PC-3 (cell line): Measurements from ENCODE around the gene CNIH3. TPM values are rescaled to one million over a fixed set of nuclear protein-coding genes. Genes with fewer than 3 reads are reported as not detected.

Source experiments
- ATAC-seq: fragments of 200-7000 bp; cut with Tn5 transposase; 2 replicates; pipeline ENCODE4 v1.9.1; 2020; ENCODE audit warnings: mild to moderate bottlenecking, moderate library complexity
- BruUV-seq: library from RNA; stranded (reverse); fragments of 400-500 nt; replicated peaks from 2 replicates; lab custom pipeline; 2021; lab: Mats Ljungman, UMichigan
- CTCF ChIA-PET: fragments of 300-600 bp; sonication (Branson Sonifier 250); formaldehyde crosslinking; loops from one replicate; lab custom pipeline; 2022; ENCODE audit warnings: antibody characterized with exemption; lab: Charles Lee
- POLR2A ChIA-PET: fragments of 300-600 bp; sonication (Branson Sonifier 250); formaldehyde crosslinking; loops from one replicate; lab custom pipeline; 2022; ENCODE audit warnings: antibody characterized with exemption; ENCODE audit not compliant: unreplicated experiment; lab: Charles Lee
- DNase-seq: peaks from one replicate; pipeline ENCODE4 v3.0.0-alpha.2; 2015
- H2AFZ ChIP-seq: fragments of 300-600 bp; sonication (generic); 2 replicates; pipeline ENCODE4 v1.6.0; 2016; ENCODE audit warnings: antibody characterized with exemption, low read length
- H3F3A ChIP-seq: fragments of 300-600 bp; sonication (generic); one replicate; pipeline ENCODE4 v1.6.0; 2017; ENCODE audit warnings: antibody characterized with exemption, low read length, control low read depth, mild to moderate bottlenecking; ENCODE audit not compliant: unreplicated experiment
- H3K27ac ChIP-seq: fragments of 300-600 bp; sonication (generic); 2 replicates; pipeline ENCODE4 v1.5.1; 2016; ENCODE audit warnings: mild to moderate bottlenecking, low read length
- H3K27me3 ChIP-seq: fragments of 300-600 bp; sonication (generic); 2 replicates; pipeline ENCODE4 v1.6.1; 2016; ENCODE audit warnings: low read length, mixed read lengths
- H3K36me3 ChIP-seq: fragments of 300-600 bp; sonication (generic); 2 replicates; pipeline ENCODE4 v1.6.1; 2016; ENCODE audit warnings: low read depth, mixed run types, low read length, mixed read lengths
- H3K4me1 ChIP-seq: fragments of 300-600 bp; sonication (generic); 2 replicates; pipeline ENCODE4 v1.5.1; 2016; ENCODE audit warnings: low read length; ENCODE audit not compliant: insufficient read depth
- H3K4me2 ChIP-seq: fragments of 300-600 bp; sonication (generic); 2 replicates; pipeline ENCODE4 v1.6.0; 2016; ENCODE audit warnings: low read length
- H3K4me3 ChIP-seq: fragments of 300-600 bp; sonication (generic); 2 replicates; pipeline ENCODE4 v1.5.1; 2016; ENCODE audit warnings: mild to moderate bottlenecking, low read length, mixed read lengths
- H3K79me2 ChIP-seq: fragments of 300-600 bp; sonication (generic); 2 replicates; pipeline ENCODE4 v1.6.1; 2017; ENCODE audit warnings: low read length, mixed read lengths
- H3K9ac ChIP-seq: fragments of 300-600 bp; sonication (generic); 2 replicates; pipeline ENCODE4 v1.6.0; 2016; ENCODE audit warnings: mild to moderate bottlenecking, low read length
- H3K9me2 ChIP-seq: fragments of 300-600 bp; sonication (generic); replicated peaks from 2 replicates; pipeline ENCODE4 v1.6.1; 2016; ENCODE audit warnings: mixed run types, low read length, mixed read lengths
- H3K9me3 ChIP-seq: fragments of 300-600 bp; sonication (generic); 2 replicates; pipeline ENCODE4 v1.6.1; 2016; ENCODE audit warnings: low read length, mixed read lengths
- H4K20me1 ChIP-seq: fragments of 300-600 bp; sonication (generic); 2 replicates; pipeline ENCODE4 v1.6.1; 2016; ENCODE audit warnings: low read length, mixed read lengths
- CTCF ChIP-seq: fragments of 300-600 bp; sonication (generic); conservative IDR thresholded peaks from 2 replicates; pipeline ENCODE4 v1.5.1; 2017; ENCODE audit warnings: antibody characterized with exemption, low read depth, mild to moderate bottlenecking, low read length
- EZH2 ChIP-seq: fragments of 300-600 bp; sonication (generic); IDR thresholded peaks from one replicate; pipeline ENCODE4 v1.6.1; 2017; ENCODE audit warnings: antibody characterized with exemption, mild to moderate bottlenecking, low read length; ENCODE audit not compliant: unreplicated experiment
- EZH2phosphoT487 ChIP-seq: fragments of 300-600 bp; sonication (generic); IDR thresholded peaks from 2 replicates; pipeline ENCODE4 v1.6.1; 2018; ENCODE audit warnings: mild to moderate bottlenecking, antibody characterized with exemption, low read length, borderline replicate concordance
- intact Hi-C: fragments of 100-400 bp; cut with micrococcal nuclease; formaldehyde crosslinking; loops from 2 replicates; pipeline ENCODE4 v1.9.0; 2023
- total RNA-seq: library from RNA; depleted of rRNA; stranded (reverse); fragments of >200 nt; gene quantifications from 2 replicates; pipeline ENCODE4 v1.2.3, GENCODE V29; 2014

The CNIH3 gene
- total RNA-seq, 1 experiment from 2014 or later: 7.4 TPM

DNA sequence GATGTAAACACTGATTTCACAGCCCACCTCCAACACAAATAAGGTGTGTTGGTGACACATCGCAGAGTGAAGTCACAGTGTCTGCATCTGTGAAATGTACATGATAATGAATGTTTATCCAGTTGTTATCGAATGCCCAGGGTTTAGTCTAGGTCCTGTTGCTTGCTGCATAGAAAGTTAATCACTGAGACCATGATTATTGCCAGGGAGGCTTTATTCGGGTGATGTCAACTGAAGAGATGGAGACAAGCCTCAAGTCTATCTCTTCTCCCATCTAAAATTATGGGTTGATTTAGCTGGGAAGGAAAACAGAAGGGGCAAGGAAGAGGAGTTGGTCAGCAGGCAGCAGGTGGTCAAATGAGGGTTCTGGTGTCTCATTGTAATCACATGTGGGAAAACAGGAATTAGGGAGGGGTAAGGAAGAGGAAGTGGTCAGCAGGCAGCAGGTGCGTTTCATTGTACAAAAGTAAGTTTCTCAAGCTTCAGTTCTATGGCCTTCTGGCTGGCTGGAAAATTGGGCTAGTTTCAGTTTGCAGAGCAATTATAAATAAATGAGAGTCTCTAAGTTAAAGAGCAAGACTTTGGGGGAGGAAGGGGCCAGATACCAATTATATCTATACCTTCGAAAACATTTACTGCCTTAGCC is 167.0 kb downstream of the CNIH3 start:
- Histone ChIP-seq H3K9me3 (no peaks in the 10 kb centered on the region), H3K4me3 (no peak overlapping the region), H3F3A (no peaks in the 10 kb centered on the region), H3K9ac (no peak overlapping the region), H3K4me2 (peak overlapping the region; percentile 15), H4K20me1 (no peaks in the 10 kb centered on the region), H2AFZ (no peak overlapping the region), H3K36me3 (no peaks in the 10 kb centered on the region), H3K27ac (no peak overlapping the region), H3K4me1 (peaks cover 13% of the 10 kb centered on the region), H3K9me2 (no peaks in the 10 kb centered on the region), H3K27me3 (no peaks in the 10 kb centered on the region), H3K79me2 (no peaks in the 10 kb centered on the region)
- BruUV-seq: no TSS peak
- intact Hi-C loops: no loop called here
- ATAC-seq (peak; percentile 43), DNase-seq (peak; percentile 50)
- CTCF ChIA-PET: no interaction called here
- POLR2A ChIA-PET: no interaction called here
- TF ChIP-seq EZH2: no peak
- no peak for TF ChIP-seq CTCF
- no peak for TF ChIP-seq EZH2phosphoT487

DNA sequence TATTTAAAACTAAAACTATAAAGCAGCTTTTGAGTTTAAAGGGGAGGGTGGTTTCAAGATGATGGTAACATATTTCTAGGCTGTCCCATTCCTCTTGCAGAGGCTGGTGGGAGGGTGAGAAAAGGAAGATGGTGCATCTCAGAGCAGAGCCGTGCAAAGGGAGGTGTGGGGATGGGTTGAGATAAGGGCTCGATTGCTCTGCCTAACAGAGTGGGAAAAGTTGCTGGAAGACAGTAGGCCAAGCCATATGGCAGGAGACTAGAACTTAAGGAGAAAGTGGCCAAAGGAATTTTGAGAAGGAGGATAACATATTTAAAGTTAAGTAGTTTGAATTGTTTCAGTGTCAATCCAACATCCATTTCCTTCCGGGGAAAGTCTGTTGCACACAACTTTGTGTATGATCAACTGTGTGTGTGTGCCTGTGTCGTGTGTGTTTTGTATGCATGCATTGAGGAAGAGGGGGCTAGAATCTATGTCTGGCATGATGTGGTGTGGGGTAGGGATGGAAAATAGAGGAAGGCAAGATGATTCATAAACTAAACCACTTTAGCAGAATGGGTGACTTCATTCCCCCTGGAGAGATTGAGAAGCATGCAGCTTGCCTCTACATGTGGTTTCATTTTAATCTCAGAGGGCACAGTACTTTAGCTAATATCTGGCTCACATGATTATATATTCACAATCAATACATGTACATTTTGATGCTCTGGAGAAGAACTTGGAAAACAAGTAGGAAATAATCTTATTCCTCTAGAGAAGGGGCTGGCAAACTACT is 168.3 kb downstream of the CNIH3 start:
- H4K20me1 ChIP-seq: no peaks in the 10 kb centered on the region
- peaks cover 13% of the 10 kb centered on the region for H3K4me1 ChIP-seq
- no peak overlapping the region for H3K9ac ChIP-seq
- no peaks in the 10 kb centered on the region for H3K36me3 ChIP-seq
- ChIA-PET CTCF (no interaction called here), POLR2A (no interaction called here)
- TF ChIP-seq CTCF: no peak
- no peak for TF ChIP-seq EZH2
- TF ChIP-seq EZH2phosphoT487: no peak
- H2AFZ ChIP-seq: no peak overlapping the region
- no peaks in the 10 kb centered on the region for H3F3A ChIP-seq
- ATAC-seq (no peak), DNase-seq (no peak)
- H3K27ac ChIP-seq: no peak overlapping the region
- H3K27me3 ChIP-seq: no peaks in the 10 kb centered on the region
- H3K9me2 ChIP-seq: no peaks in the 10 kb centered on the region
- no peaks in the 10 kb centered on the region for H3K79me2 ChIP-seq
- no TSS peak for BruUV-seq
- intact Hi-C loops: no loop called here
- no peak overlapping the region for H3K4me3 ChIP-seq
- H3K4me2 ChIP-seq: no peak overlapping the region
- H3K9me3 ChIP-seq: no peaks in the 10 kb centered on the region

DNA sequence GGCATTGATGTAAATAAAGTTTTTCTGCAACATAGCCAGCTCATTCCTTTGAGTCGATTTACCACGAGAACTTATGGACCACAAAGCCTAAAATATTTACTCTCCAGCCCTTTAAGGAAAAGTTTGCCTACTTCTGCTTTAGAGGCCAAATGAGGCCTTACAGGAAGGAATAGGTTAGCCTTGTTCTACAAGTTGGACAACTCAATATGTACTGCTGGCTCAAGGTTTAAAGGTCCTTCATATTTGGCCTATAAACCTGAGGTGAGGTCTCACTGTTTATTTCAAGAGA is 168.9 kb downstream of the CNIH3 start:
- no peak overlapping the region for H3K27ac ChIP-seq
- ChIA-PET POLR2A (no interaction called here), CTCF (no interaction called here)
- DNase-seq (peak; percentile 20), ATAC-seq (no peak)
- no peak overlapping the region for H3K9ac ChIP-seq
- H2AFZ ChIP-seq: no peak overlapping the region
- no peaks in the 10 kb centered on the region for H3K9me3 ChIP-seq
- H3K4me3 ChIP-seq: no peak overlapping the region
- no peak overlapping the region for H3K4me2 ChIP-seq
- intact Hi-C loops: no loop called here
- no peaks in the 10 kb centered on the region for H4K20me1 ChIP-seq
- H3K4me1 ChIP-seq: peaks cover 13% of the 10 kb centered on the region
- H3K9me2 ChIP-seq: no peaks in the 10 kb centered on the region
- H3K27me3 ChIP-seq: no peaks in the 10 kb centered on the region
- no TSS peak for BruUV-seq
- H3F3A ChIP-seq: no peaks in the 10 kb centered on the region
- no peaks in the 10 kb centered on the region for H3K36me3 ChIP-seq
- no peaks in the 10 kb centered on the region for H3K79me2 ChIP-seq
- no peak for TF ChIP-seq CTCF
- TF ChIP-seq EZH2: no peak
- no peak for TF ChIP-seq EZH2phosphoT487
